Epidermal melanocyte (primary cell): Measurements from ENCODE around the gene SLC25A41.
"Not testable (repeated sequence)": the region's sequence is repeated elsewhere in the genome, so short reads cannot be mapped to it uniquely, and the experiment has no call there.

Experiments
- DNase-seq: peaks from one replicate; pipeline ENCODE4 v3.0.0; 2011; ENCODE audit warnings: low spot score; ENCODE audit not compliant: insufficient read length

The SLC25A41 gene

DNA sequence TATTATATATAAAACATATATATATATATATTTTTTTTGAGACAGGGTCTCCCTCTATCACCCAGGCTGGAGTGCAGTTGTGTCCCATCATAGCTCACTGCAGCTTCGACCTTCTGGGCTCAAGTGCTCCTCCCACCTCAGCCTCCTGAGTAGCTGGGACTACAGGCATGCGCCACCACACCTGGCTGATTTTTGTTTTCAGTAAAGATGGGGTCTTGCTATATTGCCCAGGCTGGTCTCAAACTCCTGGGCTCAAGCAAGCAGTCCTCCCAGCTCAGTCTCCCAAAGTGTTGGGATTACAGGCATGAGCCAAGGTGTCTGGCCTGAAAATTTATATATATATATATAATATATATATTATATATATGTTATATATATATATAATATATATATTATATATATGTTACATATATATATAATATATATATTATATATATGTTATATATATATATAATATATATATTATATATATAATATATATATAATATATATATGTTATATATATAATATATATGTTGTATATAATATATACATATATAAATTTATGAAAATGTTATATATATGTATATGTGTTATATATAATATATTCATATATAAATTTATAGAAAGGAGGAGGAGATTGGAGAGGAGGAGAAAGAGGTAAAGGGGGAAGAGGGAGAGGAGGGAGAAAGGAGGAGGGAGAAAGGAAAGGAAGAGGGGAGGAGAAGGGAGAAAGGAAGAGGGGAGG is 4.7 kb downstream of the SLC25A41 start:
- DNase-seq, result not testable (repeated sequence)

DNA sequence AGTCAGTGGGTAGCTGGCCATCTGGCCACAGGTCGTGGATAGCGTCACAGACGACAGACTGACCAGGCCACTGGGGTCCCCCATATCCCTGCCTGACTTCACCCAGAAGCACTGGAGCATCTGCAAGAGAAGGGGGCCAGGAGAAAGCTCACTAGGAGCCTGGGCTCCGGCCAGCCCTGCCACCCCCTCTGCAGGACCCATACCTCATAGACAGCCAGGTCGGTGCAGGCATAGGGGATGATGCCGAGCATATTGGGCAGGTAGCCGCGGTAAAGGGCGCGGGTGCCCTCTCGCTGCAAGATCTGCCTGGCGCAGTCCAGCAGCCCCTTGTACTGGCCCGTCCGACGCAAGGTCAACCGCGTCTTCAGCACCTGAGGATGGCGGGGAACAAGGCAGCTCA is 6.4 kb downstream of the SLC25A41 start:
- DNase-seq, result no peak

DNA sequence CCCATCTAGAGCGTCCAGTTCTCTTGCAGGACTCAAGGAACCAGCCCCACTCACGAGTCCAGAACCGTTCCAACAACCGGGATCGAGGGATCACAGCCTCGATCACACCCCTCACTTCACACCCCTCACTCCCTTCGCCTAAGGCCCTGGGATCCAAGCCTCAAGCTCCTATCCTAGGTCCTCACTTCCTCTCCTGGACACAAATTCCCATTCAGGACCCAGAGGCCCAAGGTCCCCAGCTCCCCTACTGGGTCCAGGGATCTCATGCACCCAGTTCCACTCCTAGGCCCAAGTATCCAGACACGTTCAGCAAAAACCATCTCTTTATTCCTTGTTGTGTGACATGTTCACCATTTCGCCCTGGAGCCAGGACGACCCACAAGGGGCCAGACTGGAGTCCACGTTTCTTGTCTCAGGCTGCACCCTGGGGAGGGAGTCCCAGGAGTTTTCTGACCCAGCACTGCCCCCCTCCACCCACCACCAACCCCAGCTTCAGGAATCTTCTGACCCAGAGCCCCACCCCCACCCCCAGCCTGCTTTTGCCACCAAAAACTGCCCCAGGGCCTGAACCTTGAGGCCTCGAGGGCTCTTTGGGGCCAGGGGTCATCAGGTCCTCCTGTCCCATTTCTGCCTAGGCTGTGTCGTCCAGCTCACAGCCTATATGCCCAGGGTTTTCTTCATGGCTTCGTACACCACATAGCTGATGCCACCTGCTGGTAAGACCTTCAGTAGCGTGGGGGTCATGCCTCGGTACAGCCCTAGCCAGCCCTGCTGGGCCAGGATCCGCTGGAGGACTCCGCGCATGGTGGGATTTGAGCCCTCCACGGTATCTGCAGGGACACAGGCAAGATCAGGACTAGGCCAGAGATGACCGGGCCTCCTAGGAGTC is 7.6 kb downstream of the SLC25A41 start:
- no peak for DNase-seq

DNA sequence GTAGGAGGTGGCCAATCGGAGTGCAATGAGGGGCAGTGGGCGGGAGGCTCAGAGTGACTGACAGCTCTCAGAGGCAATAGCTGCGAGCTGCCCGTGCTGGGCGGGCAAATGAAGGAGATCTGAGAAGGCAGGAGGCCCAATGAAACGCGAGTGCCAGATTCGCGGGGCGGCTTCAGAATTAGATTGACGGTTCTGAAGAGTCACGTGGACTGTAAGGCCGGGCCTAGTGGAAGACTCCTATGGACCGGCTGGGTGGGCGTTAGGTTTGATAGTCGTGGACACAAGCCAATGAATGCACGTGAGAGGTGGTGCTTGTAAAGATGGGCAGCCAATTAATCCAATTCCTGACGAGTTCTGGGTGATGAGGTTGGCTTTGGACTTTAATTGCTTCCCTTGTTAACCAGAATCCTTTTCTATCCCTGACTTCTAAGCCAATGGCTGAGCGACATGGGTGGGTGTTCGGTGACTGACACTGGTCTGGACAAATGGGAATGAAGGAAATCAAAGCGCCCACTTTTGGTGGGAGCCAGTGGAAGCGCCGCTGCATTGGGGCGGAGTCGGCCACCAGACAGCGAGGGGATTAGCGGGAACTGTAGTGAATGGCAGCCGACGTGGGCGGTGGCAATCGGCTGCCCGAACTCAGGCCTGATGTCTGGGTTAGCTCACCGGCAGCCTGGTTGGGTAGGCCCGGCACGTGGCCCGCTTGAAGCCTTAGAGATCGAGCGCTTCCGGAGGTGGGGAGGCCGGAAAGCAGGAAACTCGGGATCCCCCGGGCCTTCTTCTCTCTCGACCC is 8.4 kb downstream of the SLC25A41 start:
- peak; percentile 100 for DNase-seq

DNA sequence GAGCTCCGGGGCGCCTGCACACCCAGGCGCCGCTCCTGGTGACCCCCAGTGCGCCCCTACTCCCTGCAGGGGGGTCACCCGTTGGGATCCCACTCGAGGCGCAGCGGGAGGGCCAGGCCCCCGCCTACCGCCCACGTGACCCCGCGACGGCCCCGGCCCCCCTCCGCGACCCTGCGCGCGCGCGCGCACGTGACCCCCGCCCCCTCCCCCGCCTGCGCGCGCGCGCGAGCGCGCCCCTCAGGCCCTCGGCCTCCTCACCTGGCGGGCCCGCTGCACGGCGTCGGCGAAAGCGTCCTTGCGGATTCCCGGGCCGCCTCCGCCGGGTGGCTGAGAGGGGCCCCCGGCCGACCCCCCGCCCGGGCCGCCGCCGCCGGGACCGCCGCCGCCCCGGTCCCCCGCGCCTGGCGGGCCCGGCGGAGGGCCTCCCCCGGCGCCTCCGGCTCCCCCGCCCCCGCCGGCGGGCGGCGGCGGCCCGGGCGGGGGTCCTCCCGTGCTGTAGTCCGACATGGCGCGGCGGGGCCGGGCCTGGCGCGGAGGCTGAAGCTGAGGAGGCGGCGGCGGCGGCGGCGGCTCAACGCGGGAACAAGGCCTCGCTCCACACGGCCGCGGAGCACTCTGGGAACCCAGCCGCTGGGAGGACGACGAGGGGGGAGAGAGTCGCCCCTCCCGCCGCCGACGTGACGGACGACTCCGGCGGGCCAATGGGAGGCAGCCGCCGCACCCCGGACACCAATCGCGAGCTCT is 9.2 kb downstream of the SLC25A41 start, which contains the start of gene KHSRP:
TSS of gene KHSRP (minus strand) at position 617 of the 744 bp plus-strand sequence. CDS start at position 507, 110 bp downstream.
- no peak for DNase-seq

DNA sequence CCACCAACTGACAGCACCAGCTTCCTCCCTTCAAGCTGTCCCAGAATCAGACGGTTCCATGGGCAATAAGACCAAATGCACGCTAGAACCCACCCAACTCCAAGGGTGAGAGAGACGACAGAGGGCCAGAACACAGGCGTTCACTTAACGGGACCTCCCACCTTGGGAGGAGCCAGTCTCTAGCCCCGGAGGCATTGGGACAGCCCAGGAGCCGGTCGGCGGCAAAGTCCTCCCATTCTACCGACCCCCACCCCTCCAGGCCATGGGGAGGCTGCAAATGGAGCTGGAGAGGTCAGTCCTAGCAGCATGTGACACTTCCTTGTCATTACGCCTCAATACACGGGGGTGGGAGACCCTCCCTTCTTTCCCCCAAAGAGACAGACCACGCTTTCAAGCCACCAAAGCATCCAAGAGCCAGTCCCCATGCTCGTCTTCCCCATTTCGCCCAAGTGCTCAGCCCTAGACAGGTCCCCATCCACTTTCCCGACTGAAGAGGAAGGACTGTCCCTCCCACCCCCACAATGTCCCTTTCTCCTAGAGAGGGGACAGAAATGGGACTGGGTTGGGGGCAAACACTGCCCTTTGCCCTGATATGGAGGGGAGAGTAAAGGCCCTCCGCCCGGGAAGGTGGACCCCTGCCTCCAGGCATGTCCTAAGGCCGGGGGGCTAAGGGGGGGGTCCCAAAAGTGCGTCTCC is 9.9 kb downstream of the SLC25A41 start:
- DNase-seq, result peak; percentile 83

DNA sequence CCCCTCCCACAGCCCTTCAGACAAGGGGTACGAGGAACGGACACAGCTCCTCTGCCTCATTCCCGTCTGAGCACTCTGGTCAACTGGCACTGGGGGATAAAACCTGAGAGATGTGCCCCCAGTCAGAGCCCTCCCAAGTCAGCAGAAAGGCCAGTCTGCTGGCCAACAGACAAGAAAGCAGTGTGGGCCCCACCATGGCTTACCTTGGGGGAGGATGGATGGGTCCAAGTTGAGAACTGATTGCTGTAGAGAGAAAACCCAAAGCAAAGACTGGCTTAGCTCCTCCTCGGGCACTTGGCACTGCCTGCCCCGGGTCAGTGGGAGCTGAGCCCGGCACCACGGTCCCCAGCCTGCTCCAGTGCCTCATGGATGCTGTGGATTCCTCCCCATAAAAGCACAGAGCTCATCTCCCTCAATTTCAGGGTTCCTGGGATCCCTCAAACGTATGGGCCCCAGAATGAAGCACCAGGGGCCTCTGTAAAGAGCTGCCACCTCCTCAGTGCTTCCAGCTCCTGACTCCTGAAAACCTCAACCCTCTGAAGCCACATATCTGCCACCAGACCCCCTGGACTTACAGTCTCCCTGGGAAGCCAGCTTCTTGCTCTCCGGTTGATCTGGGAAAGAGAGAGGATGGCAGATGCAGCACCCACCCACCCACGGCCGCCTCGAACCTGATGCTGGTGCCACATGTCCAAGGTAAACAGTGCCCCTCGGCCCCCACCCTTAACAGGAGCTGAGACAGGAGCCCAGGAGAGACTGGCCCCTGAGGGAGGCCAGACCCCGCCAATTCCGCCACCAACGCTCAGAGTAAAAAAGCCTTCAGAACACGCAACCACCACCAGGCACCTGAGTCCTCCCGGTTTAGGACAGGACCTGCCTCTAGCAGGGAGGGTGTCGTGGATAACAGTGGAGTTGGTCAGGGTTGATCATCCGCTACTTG is 12.2 kb downstream of the SLC25A41 start:
- no peak for DNase-seq

DNA sequence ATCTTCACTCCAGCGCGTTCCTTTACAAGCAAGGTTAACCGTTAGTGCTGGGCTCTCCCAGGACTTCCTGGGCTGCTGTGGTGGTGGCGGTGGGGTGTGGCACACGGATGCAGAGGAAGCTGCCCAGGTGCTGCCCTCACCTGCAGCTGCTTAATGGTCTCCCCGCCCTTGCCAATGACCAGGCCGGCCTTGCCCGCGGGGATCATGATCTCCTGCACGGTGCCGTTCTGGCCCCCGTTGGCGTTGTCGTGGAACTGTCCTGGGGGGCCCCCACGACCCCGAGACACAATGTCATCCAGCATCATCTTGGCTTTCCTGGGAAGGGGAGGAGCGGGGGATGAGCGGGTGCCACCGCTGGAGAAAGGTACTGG is 15.0 kb downstream of the SLC25A41 start:
- no peak for DNase-seq

DNA sequence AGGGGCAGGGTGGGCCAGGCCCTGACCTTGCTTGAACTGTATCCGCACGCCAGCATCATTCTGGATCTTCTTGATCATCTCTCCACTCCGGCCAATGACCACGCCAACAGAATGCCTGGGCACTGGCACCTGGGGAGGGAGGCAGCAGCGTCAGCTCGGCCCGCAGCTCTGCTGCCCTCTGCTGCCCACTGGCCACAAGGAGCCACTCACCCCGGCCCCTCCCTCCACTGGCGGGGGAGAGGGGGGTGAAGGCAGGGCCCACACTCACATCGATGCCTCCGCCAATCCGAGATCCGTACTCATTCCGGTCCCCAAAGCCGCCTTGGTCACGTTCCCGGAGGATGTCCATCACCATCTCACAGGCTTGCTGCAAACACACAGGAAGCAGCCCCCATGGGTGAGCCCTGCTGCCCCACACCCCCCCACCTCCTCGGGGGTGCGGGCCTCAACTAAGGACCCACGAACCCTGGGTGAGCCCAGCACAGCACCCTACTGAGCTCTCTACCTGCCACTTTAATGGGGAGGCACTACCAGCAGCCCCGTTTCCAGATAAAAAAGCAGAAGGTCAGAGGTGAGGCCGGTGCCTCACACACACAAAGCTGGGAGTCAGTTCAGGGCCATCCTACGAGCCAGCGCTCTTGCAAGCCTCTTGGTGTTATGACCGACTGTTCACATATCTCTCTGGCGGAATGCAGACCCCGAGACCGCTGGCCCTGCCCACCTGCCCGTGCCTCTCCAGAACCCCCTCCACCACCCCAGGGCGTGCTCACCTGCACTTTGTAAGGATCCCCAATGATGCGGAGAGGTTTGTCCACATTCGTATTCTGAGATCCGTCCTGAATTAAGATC is 15.6 kb downstream of the SLC25A41 start:
- DNase-seq, result no peak

DNA sequence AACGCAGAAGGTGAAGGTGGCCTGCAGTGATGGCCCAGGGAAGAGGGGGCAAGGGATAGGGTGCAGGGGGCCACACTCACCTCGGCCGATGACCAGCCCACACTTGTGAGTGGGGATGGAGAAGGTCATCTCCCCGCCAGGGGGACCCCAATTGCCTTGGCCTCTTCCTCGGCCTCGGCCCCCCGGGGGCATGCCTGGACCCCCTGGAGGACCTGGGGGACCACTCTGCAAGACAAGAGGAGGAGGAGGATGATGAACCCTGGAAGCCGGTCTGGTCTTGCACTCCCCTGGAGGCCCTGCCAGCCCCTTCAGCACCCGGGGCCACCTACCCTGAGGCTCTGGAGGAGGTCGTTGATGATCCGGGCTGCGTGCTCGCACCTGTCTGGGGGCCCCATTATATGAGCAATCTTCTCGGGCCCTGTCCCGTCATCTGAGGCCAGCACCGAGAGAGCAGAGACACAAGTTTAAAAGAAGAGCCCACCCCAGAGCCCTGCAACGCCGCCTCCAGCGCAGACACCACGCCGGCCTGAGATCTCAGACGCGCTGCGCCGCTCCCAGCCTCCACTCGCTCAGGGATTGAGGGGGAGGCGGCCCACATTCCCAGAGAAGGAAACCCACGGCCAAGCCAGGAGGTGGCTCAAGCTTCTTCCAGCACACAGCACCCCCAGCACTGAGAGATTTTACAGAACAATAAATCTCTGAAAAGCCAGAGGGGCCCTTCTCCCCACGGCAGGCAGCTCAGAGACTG is 16.7 kb downstream of the SLC25A41 start:
- DNase-seq, result no peak

DNA sequence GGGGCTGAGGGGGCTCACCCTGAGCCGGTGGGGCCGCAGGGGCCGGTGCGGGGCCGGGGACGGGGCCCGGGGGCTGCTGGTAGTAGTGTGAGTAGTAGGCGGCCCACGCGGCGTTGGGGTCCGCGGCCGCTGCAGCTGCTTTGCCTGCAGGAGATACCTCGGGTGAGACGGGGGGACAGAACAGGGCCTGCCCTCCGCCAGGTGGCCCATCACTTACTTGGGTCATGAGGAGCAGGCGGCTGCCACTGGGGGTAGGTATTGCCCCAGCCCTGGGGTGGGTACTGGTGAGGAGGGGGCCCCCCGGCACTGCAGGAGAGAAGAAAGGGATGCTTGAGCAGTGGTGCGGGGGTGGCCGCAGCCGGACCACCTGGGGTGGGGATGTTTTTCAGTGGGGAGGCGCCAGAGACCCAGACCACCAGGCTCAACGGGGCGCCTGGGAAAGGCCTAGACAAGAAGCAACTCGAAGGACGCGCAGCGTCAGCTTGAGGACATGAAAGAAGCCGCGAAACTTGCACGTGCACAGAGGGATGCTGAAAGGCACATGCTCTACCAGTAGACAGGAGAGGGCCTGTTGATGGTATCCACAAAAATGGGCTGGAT is 17.9 kb downstream of the SLC25A41 start:
- DNase-seq, result no peak

DNA sequence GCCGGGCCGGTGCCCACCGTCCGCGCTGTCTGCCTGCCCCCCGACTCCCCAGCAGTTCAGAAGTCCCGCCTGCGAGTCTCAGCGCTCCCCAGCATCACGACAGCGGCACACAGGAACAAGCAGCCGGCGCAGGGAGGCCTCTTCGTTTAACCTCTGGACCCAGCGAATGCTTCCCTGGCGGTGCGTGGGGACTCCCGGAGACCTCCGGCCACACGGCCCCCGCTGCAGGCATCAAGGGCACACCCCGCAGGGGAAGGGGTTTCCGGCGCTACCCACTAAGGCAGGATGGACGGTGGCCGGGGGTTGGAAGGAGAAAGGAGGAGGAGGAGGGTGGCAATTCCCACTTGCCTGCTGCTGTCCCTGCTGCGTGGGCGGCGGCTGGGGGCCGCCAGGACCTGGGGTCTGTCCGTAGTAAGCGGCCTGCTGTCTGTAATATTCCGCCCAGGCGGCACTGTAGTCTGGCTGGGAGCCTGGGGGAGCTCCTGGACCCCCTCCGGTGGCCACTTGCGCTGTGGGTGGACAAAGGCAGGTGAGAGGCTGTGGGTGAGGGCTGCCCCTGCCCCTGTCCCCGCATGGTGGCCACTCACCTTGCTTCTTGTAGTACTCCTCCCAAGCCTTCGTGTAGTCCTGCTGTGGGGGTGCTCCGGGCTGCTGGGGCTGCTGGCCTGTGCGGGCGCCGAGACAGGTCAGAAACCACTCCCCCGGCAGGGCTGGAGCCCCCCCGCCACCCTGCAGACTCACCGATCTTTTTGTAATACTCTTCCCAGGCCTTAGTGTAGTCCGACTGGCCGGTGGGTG is 18.6 kb downstream of the SLC25A41 start:
- DNase-seq, result no peak

DNA sequence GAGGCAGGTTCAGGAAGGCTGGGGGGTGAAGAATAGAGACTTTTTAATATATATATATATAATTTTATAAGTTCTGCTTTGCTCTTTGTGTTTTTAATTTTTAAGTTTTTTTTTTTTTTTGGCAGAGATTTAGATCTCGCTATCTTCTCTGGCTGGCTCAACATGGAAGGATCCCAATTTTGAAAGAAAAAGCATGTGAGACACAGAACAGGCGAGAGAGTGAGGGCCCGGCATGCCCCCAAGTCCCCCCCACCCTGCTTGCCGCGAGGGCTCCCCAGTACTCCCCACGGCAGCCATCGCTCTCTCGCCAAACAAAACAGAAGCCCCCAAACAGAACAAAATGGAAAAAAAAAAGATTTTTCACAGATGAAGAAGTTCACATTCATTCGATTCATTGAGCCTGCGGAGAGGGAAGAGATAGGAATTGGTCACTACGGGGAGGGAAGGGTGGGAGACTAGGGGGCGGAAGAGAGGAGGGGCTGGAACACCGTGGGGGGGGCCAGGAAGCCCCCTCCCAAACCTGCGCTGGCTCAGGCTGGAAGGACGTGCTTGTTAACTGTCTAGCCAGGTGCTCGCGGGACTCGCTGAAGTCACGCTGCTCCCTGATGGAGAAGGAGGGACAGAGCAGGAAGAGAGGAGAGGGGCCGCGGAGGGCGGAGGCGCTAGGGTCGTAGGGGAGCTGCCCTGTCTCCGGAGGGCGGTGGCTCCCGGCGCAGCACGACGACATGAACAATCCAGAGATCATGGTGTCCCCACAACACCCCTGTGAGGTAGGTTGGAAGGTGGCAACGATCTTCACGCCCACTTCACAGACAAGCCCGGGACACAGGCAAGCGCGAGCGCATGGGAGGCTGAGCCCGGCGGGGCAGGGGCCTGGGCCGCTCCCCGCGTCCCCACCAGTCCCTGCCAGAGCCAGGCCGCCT is 19.6 kb downstream of the SLC25A41 start:
- DNase-seq, result no peak

DNA sequence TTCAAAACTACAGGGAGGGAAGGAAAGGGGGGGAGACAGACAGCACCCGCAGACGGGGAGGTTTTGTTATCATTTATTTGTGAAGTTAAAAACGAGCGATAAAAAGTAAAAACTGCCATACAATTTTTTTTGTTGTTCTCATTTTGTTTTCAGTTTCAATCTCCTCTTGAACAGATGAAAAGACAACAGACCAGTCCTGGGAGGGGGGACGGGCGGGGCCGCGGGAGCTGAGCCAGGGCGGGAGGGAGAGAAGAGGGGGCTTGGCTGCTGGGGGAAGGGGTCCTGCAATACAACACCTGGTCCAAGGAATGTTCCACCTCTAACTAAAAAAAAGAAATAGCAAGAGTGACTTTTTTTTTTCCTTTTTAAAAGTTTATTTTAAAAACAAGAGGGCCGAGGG is 20.3 kb downstream of the SLC25A41 start:
- no peak for DNase-seq

DNA sequence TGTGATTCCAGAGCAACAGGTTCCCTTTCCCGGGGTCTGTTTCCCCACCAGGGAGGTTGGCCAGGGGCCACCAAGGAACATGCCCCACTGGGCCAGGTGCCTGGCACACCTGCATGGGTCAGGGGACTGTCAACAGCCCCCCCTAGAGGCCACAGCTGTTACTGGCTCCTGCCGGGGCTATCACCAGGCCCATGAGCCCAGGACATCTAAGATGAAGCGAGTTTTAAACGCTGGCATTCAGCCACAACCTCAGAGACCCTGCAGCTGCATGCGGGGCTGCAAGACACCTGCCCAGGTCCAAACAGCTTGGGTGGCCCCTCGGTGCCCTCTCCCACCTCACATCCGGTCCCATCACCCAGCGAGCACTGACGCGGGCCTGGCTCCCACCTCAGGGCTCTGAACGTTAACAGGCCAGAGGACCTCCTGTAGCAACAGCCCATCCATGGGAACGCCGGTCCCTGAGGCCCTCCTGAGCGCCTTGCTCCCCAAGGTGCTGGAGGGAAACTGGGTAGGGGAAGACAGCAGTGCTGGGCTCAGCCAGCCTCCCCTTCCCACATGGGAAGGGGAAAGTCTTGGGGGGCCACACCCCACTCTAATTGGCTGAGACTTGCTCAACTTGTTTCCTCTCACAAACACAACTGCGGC is 21.0 kb downstream of the SLC25A41 start:
- DNase-seq, result peak; percentile 18
